Brain microvascular endothelial cell (primary cell): ENCODE data around the gene MAML3.

ENCODE experiments used
- DNase-seq: peaks from one replicate; pipeline ENCODE4 v3.0.0-alpha.2; 2020
- H3K27ac ChIP-seq: fragments of 250-450 bp; sonication (Bioruptor Pico); 2 replicates; pipeline ENCODE4 v1.5.1; 2020; ENCODE audit warnings: mild to moderate bottlenecking, moderate library complexity
- H3K27me3 ChIP-seq: fragments of 250-450 bp; sonication (Bioruptor Pico); replicated peaks from 2 replicates; pipeline ENCODE4 v1.5.1; 2020; ENCODE audit warnings: mild to moderate bottlenecking
- H3K36me3 ChIP-seq: fragments of 250-450 bp; sonication (Bioruptor Pico); replicated peaks from 2 replicates; pipeline ENCODE4 v1.5.1; 2020; ENCODE audit warnings: mild to moderate bottlenecking
- H3K4me3 ChIP-seq: 2 replicates; pipeline ENCODE4 v1.5.1; 2011; ENCODE audit warnings: low read depth, mild to moderate bottlenecking, control low read depth, low read length, moderate library complexity
- CTCF ChIP-seq: IDR thresholded peaks from 2 replicates; pipeline ENCODE4 v1.5.1; 2011; ENCODE audit warnings: low read depth, mild to moderate bottlenecking, moderate library complexity, low read length, control low read depth, inconsistent platforms; ENCODE audit errors: missing control alignments
- in situ Hi-C: cut with HindIII; loops from 2 replicates; pipeline ENCODE4 v1.10.0; 2017; ENCODE audit warnings: low sequenced_read_pairs, low pct_ligation_motif_present

Gene MAML3

DNA sequence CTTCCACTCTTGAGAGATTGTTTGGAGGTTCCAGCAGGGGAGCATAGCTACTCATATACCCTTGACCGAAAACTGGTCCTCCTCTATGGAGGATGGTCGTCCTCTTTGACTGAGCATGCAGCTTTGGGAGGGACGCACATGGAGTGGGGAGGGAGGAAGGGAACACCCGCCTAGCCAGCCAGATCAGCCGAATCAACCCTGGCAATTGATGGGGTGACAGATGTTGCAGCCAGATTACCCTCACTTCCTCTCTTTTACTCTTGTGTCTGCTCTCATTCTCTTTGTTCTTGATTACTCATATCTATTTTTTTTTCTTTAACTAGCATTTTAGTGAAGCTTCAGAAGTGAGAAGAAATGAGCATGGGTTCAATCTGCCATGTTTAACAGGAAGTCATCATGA is 468.8 kb downstream of the MAML3 start:
- in situ Hi-C loops, result no loop called here
- H3K27ac ChIP-seq, result no peak overlapping the region

GRCh38 chr4:139684351-139684750 is 469.6 kb downstream of the MAML3 start:
- Histone ChIP-seq H3K27me3 (no peaks in the 10 kb centered on the region), H3K36me3 (no peaks in the 10 kb centered on the region), H3K27ac (no peak overlapping the region), H3K4me3 (no peak overlapping the region)
- no peak for DNase-seq
- no peak for TF ChIP-seq CTCF
- in situ Hi-C loops, result no loop called here

More for the DNA sequence above, 468.8 kb downstream of the MAML3 start:
- no peak for DNase-seq
- TF ChIP-seq CTCF, result no peak
- Histone ChIP-seq H3K36me3 (no peaks in the 10 kb centered on the region), H3K27me3 (no peaks in the 10 kb centered on the region), H3K4me3 (no peak overlapping the region)

DNA sequence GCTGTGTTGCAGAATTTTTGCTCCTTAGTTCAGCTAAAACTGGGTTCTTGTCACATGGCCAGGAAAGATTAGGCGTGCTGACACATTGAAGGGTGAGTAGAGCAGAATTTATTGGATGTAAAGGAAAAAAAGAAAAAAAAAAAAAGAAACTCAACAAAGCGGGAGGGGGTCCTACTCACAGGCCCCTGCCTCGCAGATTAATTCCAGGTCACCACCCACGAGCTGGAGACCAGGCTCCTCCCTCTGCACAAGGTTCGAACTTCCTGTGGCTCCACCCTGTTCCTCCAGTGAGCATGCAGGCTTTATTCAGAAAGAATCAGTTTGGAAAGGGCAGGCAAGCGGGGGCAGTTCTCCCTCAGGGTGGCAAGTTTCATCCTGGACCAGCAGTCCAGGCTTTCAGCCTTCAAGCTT is 471.2 kb downstream of the MAML3 start:
- Histone ChIP-seq H3K27me3 (no peaks in the 10 kb centered on the region), H3K27ac (no peak overlapping the region), H3K36me3 (no peaks in the 10 kb centered on the region), H3K4me3 (no peak overlapping the region)
- TF ChIP-seq CTCF, result no peak
- DNase-seq, result no peak
- in situ Hi-C loops, result no loop called here

DNA sequence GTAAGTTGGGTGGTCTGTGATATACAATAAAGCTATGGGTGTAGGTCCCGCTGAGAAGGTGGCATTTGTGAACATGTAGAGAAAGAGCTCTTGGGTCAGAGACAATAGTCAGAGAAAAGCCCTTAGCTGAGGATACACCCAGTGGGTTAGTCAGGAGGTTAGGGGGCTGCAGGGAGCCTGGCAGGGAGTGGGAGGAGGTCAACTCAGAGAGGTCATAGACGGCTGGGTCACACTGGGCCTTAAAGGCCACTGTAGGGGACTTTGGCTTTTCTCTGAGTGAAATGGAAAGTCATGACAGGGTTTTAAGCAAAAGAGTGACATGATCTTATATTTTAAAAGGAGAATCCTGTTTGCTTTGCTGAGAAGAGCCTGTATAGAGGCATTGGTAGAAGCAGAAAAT is 471.7 kb downstream of the MAML3 start:
- H3K27ac ChIP-seq, result no peak overlapping the region
- in situ Hi-C loops, result no loop called here
- no peak for TF ChIP-seq CTCF
- no peak overlapping the region for H3K4me3 ChIP-seq
- no peak for DNase-seq
- H3K27me3 ChIP-seq, result no peaks in the 10 kb centered on the region
- no peaks in the 10 kb centered on the region for H3K36me3 ChIP-seq

DNA sequence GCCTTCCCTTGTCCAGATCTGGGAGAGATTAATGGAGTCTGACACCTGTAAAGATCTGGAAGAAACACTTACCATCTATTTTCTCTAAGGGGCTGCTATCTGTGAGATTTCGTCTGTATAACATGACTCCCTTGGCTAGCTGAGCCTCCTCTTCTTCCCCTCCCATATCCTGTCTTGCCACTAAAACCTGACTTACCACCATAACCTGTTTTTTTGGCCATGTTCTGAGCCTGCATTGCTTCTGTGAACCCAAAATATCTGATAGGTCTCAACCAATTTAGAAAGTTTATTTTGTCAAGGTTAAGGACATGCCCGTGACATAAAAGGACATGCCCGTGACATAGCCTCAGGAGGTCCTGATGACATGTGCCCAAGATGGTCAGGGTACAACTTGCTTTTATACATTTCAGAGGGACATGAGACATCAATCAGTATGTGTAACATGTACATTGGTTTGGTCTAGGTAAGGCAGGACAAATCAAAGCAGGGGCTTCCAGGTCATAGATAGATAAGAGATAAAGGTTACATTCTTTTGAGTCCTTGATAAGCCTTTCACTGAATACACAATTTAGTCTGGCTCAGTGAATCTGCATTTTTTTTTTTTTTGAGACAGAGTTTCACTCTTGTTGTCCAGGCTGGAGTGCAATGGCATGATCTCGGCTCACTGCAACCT is 476.9 kb downstream of the MAML3 start:
- DNase-seq, result no peak
- no peak overlapping the region for H3K4me3 ChIP-seq
- H3K27ac ChIP-seq, result no peak overlapping the region
- H3K36me3 ChIP-seq, result no peaks in the 10 kb centered on the region
- H3K27me3 ChIP-seq, result no peaks in the 10 kb centered on the region
- TF ChIP-seq CTCF, result no peak
- in situ Hi-C loops, result no loop called here

DNA sequence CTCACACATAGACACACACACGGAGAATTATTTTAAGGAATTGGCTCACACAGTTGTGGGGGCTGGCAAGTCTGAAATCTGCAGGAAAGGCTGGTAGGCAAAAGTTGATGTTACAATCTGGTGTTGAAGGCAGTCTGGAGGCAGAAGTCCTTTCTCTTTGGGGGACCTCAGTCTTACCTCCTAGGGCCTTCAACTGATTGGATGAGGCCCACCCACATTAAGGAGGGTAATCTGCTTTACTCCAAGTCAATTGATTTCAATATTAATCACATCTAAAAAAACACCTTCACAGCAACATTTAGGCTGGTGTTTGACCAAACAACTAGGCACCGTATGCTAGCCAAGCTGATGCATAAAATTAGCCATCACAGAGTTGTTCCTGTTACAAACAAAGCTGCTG is 477.6 kb downstream of the MAML3 start:
- no peak overlapping the region for H3K4me3 ChIP-seq
- DNase-seq, result no peak
- H3K36me3 ChIP-seq, result no peaks in the 10 kb centered on the region
- in situ Hi-C loops, result no loop called here
- H3K27me3 ChIP-seq, result no peaks in the 10 kb centered on the region
- no peak overlapping the region for H3K27ac ChIP-seq
- TF ChIP-seq CTCF, result no peak
